ENCODE data around the gene RBM4B.

RBM4B gene

GRCh38 chr11:66686801-66687750 is 9.4 kb upstream of the RBM4B start:
- no peak for DNase-seq (ENCODE audit: low read depth in 2 of 2)

- DNase-seq (ENCODE audit: low read depth in 2 of 2): no peak
Observed at GRCh38 chr11:66686100-66686785, 8.6 kb upstream of the RBM4B start.

GRCh38 chr11:66685276-66686099 is 7.8 kb upstream of the RBM4B start:
- DNase-seq (ENCODE audit: low read depth in 2 of 2): no peak

- no peak for DNase-seq (ENCODE audit: low read depth in 2 of 2)
Observed at GRCh38 chr11:66684635-66685034, 6.9 kb upstream of the RBM4B start.

GRCh38 chr11:66683877-66684276 is 6.2 kb upstream of the RBM4B start:
- DNase-seq (ENCODE audit: low read depth in 2 of 2): no peak

- no peak for DNase-seq (ENCODE audit: low read depth in 2 of 2)
Observed at GRCh38 chr11:66680966-66681645, 3.4 kb upstream of the RBM4B start.

GRCh38 chr11:66676931-66677598 is 622 bp downstream of the RBM4B start:
- no peak for DNase-seq (ENCODE audit: low read depth in 2 of 2)

GRCh38 chr11:66676282-66676919 is 1.3 kb downstream of the RBM4B start:
- no peak for DNase-seq (ENCODE audit: low read depth in 2 of 2)

- DNase-seq (ENCODE audit: low read depth in 2 of 2): no peak
Observed at GRCh38 chr11:66674964-66675602, 2.6 kb downstream of the RBM4B start.

GRCh38 chr11:66670816-66671215 is 6.9 kb downstream of the RBM4B start:
- no peak for DNase-seq (ENCODE audit: low read depth in 2 of 2)

GRCh38 chr11:66665369-66665768 is 12.3 kb downstream of the RBM4B start:
- DNase-seq (ENCODE audit: low read depth in 2 of 2): no peak

- no peak for DNase-seq (ENCODE audit: low read depth in 2 of 2)
Observed at GRCh38 chr11:66663741-66664296, 13.9 kb downstream of the RBM4B start.

- DNase-seq (ENCODE audit: low read depth in 2 of 2): no peak
Observed at GRCh38 chr11:66659763-66660162, 17.9 kb downstream of the RBM4B start.

- no peak for DNase-seq (ENCODE audit: low read depth in 2 of 2)
Observed at GRCh38 chr11:66653123-66653522, 24.6 kb downstream of the RBM4B start.

GRCh38 chr11:66652651-66653050 is 25.0 kb downstream of the RBM4B start:
- DNase-seq (ENCODE audit: low read depth in 2 of 2): no peak

- no peak for DNase-seq (ENCODE audit: low read depth in 2 of 2)
Observed at GRCh38 chr11:66651016-66651415, 26.7 kb downstream of the RBM4B start.

- DNase-seq (ENCODE audit: low read depth in 2 of 2): no peak
Observed at GRCh38 chr11:66649903-66650302, 27.8 kb downstream of the RBM4B start.

GRCh38 chr11:66646828-66647227 is 30.9 kb downstream of the RBM4B start:
- no peak for DNase-seq (ENCODE audit: low read depth in 2 of 2)

GRCh38 chr11:66643745-66644437 is 33.8 kb downstream of the RBM4B start:
- DNase-seq (ENCODE audit: low read depth in 2 of 2): no peak
